Activated CD4-positive, alpha-beta T cell treated with anti-CD3 and anti-CD28 coated beads, Interleukin-2, amount 50 U/mL, for 16 hours (primary cell): Measurements from ENCODE around the gene NFIC.

Experiments
- DNase-seq: peaks from one replicate; pipeline ENCODE4 v3.0.0-alpha.2; 2020

NFIC gene

GRCh38 chr19:3513229-3514140 lies 147.1 kb downstream of the NFIC start:
- DNase-seq = no peak

GRCh38 chr19:3514930-3515329 lies 148.5 kb downstream of the NFIC start:
- no peak for DNase-seq

- DNase-seq = no peak
Measured at GRCh38 chr19:3515891-3516422, 149.6 kb downstream of the NFIC start.

GRCh38 chr19:3516675-3517207 lies 150.4 kb downstream of the NFIC start:
- DNase-seq = no peak

- no peak for DNase-seq
Measured at GRCh38 chr19:3517638-3518037, 151.3 kb downstream of the NFIC start.

GRCh38 chr19:3518255-3518654 lies 151.9 kb downstream of the NFIC start:
- no peak for DNase-seq

- DNase-seq = no peak
Measured at GRCh38 chr19:3518659-3519058, 152.3 kb downstream of the NFIC start.
